ENCODE measurements around the gene CPEB3. TPM values are rescaled to one million over a fixed set of nuclear protein-coding genes. Genes with fewer than 3 reads are reported as not detected.

CPEB3 gene
- total and polyA plus RNA-seq, 9 of the 15 experiments (the other 6 are each of a cell fraction or from before 2014, with no cell fraction given): 0.15 to 1.2 (median 0.51) TPM

DNA sequence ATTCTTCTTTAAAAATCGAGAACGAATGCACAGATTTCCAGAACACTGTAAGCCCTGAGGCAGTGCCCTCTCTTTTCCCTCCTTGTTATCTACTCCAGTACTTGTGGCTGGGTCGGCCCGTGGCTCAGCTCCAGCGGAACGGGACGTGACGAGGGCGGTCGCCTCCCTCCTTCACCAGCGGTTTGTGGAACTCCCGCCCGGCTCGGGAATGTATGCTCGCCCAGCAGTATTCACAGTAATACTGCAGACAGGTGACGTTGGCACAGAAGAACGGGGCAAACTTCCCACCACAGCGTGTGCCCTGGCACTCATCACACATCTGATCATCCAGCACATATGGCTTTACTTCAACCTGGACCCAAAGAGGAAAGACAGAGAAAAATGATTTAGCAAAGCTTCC is 238.8 kb downstream of the CPEB3 start:
- ATAC-seq: no peak
- TF ChIP-seq HDAC1 (IDR thresholded peaks at IDR 0.05): no peak
- TF ChIP-seq NKRF (IDR thresholded peaks at IDR 0.05; ENCODE audit: borderline replicate concordance): no peak
- no peak for TF ChIP-seq NFIX (CRISPR knock-in tag; IDR thresholded peaks at IDR 0.05; ENCODE audit: low read depth)
- TF ChIP-seq KAT7 (CRISPR knock-in tag; IDR thresholded peaks at IDR 0.05; ENCODE audit: borderline replicate concordance): no peak
- TF ChIP-seq PRMT5 (CRISPR knock-in tag; IDR thresholded peaks at IDR 0.05): no peak
- TF ChIP-seq, protein P1, sequence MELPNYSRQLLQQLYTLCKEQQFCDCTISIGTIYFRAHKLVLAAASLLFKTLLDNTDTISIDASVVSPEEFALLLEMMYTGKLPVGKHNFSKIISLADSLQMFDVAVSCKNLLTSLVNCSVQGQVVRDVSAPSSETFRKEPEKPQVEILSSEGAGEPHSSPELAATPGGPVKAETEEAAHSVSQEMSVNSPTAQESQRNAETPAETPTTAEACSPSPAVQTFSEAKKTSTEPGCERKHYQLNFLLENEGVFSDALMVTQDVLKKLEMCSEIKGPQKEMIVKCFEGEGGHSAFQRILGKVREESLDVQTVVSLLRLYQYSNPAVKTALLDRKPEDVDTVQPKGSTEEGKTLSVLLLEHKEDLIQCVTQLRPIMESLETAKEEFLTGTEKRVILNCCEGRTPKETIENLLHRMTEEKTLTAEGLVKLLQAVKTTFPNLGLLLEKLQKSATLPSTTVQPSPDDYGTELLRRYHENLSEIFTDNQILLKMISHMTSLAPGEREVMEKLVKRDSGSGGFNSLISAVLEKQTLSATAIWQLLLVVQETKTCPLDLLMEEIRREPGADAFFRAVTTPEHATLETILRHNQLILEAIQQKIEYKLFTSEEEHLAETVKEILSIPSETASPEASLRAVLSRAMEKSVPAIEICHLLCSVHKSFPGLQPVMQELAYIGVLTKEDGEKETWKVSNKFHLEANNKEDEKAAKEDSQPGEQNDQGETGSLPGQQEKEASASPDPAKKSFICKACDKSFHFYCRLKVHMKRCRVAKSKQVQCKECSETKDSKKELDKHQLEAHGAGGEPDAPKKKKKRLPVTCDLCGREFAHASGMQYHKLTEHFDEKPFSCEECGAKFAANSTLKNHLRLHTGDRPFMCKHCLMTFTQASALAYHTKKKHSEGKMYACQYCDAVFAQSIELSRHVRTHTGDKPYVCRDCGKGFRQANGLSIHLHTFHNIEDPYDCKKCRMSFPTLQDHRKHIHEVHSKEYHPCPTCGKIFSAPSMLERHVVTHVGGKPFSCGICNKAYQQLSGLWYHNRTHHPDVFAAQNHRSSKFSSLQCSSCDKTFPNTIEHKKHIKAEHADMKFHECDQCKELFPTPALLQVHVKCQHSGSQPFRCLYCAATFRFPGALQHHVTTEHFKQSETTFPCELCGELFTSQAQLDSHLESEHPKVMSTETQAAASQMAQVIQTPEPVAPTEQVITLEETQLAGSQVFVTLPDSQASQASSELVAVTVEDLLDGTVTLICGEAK (IDR thresholded peaks at IDR 0.05): no peak
- TF ChIP-seq, protein P1 (CRISPR knock-in tag; IDR thresholded peaks at IDR 0.05): no peak
- no peak for TF ChIP-seq ELF1 (tag; IDR thresholded peaks at IDR 0.05)
- no peak for TF ChIP-seq MCM5 (IDR thresholded peaks at IDR 0.05; ENCODE audit: low read depth)

More for the DNA sequence above, 238.8 kb downstream of the CPEB3 start:
- Histone ChIP-seq H3K4me2 (ENCODE audit: insufficient read depth, low read length) (no peak overlapping the region), H3K27me3 (ENCODE audit: control insufficient read depth in 2 of 2, insufficient read depth in 2 of 2, low read length in 2 of 2) (no peaks in the 10 kb centered on the region), H3K4me1 (replicated peaks in 1 of 2; ENCODE audit: control insufficient read depth in 2 of 2, insufficient read depth in 2 of 2, low read length in 2 of 2) (peaks cover 0 to 3% of the 10 kb centered on the region in 2 experiments; a peak in 1 of 5 replicates), H3K9me1 (ENCODE audit: control insufficient read depth, insufficient read depth, low read length) (no peaks in the 10 kb centered on the region), H3K9me3 (replicated peaks; ENCODE audit: control insufficient read depth, insufficient read depth, low read depth, low read length) (no peaks in the 10 kb centered on the region), H3K79me2 (ENCODE audit: control insufficient read depth, insufficient read depth, low read length) (no peaks in the 10 kb centered on the region), H4K20me1 (replicated peaks; ENCODE audit: control insufficient read depth, insufficient read depth, low read length) (no peaks in the 10 kb centered on the region), H3K27ac (ENCODE audit: extremely low read depth, low read depth, low read length) (no peak overlapping the region), H3K36me3 (ENCODE audit: control insufficient read depth, insufficient read depth, low read length) (no peaks in the 10 kb centered on the region; the same call in 2 of the 3 replicates), H3K4me3 (no peak overlapping the region), H3K9ac (ENCODE audit: insufficient read depth in 1 of 2, low read depth in 2 of 2, low read length in 2 of 2) (no peak overlapping the region), H2AFZ (ENCODE audit: low read depth, low read length) (no peak overlapping the region)
- POLR2A ChIA-PET: interaction anchor here (0.6 kb wide), 1 partner anchor 403 kb away, joined by 3 read pairs; no protein-coding TSS in a partner anchor
- 48% methylated on average over 11 of the region's 18 CpGs for WGBS (ENCODE audit: insufficient coverage, low coverage, missing lambda C conversion rate)
- FAIRE-seq (no peak), DNase-seq (ENCODE audit: extremely low read depth in 1 of 4, low spot score in 3 of 4) (no peak)
- CTCF ChIA-PET (ENCODE audit: low intra/inter-chr PET ratio): no interaction called here
- no TSS peak for BruUV-seq (replicated peaks)
- intact Hi-C loops (cut with micrococcal nuclease) (no loop called here), in situ Hi-C loops (cut with MboI) (no loop called here)

Data from K562 (cell line).